Measurements from ENCODE around the gene SLC25A5.
A peak's percentile ranks its signal among the peaks of the same experiment; 100 is the strongest.
"Not testable (repeated sequence)": the region's sequence is repeated elsewhere in the genome, so short reads cannot be mapped to it uniquely, and the experiment has no call there.

SLC25A5 gene

GRCh38 chrX:119502727-119503483 is 34.7 kb downstream of the SLC25A5 start:
- no peak for DNase-seq (ENCODE audit: low read depth in 2 of 3, low spot score in 1 of 3)

DNA sequence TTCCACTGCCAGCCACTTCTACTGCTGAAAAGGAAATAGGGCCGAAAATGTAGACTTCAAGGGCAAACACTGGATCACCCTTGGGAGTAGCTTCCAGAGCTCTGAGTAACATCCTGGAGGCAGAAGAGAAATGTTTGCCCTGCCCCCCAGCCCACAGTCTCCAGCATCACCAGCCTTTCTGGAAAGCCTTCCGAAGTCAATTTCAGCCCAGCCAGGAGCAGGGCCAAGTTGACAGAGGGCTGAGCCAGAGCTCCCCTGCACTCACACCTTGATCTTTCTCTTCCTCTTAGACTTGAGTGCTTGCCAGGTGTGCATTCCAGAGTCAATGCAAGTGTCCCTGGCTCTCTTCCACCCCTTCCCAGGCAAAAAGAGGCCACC is 35.2 kb downstream of the SLC25A5 start:
- DNase-seq (ENCODE audit: low read depth in 2 of 3, low spot score in 1 of 3), result no peak

DNA sequence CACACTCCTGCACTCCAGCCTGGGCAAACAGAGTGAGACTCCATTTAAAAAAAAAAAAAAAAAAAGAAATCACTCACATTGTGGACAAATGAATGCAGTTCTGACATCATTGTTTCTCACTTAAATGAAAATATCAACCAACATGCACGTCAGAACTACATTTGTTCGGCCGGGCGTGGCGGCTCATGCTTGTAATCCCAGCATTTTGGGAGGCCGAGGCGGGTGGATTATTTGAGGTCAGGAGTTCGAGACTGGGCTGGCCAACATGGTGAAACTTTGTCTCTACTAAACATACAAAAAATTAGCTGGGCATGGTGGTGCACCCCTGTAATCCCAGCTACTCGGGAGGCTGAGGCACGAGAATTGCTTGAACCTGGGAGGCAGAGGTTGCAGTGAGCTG is 36.9 kb downstream of the SLC25A5 start:
- DNase-seq (ENCODE audit: low read depth in 2 of 3, low spot score in 1 of 3), result not testable (repeated sequence)

DNA sequence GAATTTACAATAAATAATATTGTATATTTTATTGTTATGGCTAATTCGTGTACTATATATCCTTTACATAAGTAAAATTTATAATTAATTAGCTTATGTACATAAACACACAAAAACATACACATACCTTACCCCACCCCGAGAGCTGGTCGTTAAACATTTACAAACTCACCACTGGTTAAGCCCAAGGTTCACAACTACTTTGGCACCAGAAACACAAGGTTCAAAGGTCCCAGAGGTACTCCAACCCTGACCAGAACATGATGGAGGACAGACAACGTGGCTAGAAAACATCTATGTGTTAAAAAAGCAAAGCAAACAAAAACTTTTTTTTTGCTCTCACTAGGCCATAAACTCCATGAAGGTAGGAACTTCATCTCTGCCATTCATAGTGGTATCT is 37.7 kb downstream of the SLC25A5 start:
- DNase-seq (ENCODE audit: low read depth in 2 of 3, low spot score in 1 of 3), result no peak

DNA sequence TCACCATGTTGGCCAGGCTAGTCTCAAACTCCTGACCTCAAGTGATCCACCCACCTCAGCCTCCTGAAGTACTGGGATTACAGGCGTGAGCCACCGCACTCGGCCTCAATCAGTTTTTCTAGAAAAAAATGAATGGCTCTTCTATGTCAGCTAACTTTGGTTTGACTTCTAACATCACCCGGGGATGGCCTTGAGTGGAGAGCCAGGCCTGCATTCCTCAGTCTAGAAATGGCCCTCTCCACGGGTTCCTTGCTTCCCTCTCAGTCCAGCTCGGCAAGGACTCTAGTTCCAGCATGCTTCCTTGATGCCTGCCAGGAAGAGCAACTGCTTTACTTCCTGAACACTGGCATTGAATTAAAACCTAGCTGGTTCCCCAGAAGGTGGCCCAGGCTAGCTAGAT is 39.0 kb downstream of the SLC25A5 start:
- DNase-seq (ENCODE audit: low read depth in 2 of 3, low spot score in 1 of 3), result no peak

DNA sequence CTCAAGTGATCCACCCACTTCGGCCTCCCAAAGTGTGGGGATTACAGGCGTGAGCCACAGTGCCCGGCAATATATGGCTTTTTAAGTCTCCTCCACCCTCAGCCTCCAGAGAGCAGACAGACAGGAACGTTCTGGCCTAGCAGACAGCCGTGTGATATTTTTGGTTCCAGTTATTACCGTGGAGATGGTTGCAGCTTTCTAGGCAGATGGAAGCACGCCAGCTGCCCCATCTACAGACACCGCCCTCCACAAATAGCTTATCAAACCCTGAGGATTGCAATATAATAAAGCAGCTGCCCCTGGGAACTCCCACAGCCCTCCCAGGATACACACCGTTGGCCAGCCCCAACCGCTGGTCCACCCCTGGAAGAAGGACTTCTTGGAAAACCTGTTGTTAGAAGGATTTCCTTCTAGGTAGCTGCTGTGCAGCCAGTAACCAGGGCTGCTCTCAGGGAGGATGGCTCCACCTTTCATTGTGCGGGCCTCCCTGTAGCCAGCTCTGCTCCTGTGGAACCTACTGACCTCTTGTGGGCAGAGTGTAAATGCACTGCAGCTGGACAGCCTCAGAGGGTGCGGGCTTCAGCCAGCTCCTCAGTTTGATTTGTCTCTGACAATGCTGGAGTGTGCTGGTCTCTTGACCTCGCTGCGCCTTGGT is 44.0 kb downstream of the SLC25A5 start:
- no peak for DNase-seq (ENCODE audit: low read depth in 2 of 3, low spot score in 1 of 3)

DNA sequence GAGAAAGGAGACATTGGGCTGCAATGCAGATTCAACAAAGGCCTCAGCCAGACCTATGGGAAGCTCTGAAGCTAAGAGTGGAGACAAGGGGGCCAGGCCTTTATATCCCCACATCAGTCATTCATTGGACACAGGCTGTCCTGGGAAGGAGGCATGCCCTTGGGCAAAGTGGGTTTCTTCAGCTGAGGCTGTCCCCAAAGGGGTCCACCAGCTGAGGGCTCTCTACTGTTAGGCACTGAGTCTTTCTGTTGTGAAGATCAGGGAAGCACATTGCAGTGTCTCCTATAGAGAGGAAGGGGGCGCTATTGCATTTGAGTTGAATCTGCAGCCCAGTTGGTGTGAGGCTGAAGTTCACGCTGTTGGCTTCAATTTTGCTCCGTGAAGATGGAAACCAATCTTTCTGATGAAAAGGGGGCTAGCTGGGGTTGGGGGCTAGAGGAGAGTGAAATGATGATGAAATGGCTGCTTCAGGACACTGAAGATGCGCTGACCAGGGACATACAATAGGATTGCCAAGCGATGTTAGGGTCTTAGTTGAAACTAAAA is 48.0 kb downstream of the SLC25A5 start:
- DNase-seq (ENCODE audit: low read depth in 2 of 3, low spot score in 1 of 3), result peak in 1 of 3 donors; percentile 58

DNA sequence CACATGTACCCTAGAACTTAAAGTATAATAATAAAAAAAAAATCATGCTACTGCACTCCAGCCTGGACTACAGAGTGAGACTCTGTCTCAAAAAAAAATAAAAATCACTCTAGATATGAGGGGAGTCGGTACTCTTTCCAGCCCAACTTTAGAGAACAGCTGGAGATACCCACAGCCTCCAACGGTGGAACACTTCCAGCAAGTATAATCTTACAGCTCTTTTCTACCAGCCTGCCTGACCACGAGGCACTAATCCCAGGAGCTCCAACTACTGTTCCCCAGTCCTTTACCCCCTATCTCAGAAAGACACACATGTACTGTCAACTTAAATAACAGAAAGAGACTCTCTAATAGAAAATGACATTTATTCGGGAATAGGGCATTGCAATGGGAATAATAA is 50.1 kb downstream of the SLC25A5 start:
- no peak for DNase-seq (ENCODE audit: low read depth in 2 of 3, low spot score in 1 of 3)
